HCT116 (cell line): Measurements from ENCODE around the gene PTPN23. TPM values are rescaled to one million over a fixed set of nuclear protein-coding genes. Genes with fewer than 3 reads are reported as not detected.
"Not testable (repeated sequence)": the region's sequence is repeated elsewhere in the genome, so short reads cannot be mapped to it uniquely, and the experiment has no call there.

Experiments used
- ATAC-seq: fragments of 200-7000 bp; cut with Tn5 transposase; 2 replicates; pipeline ENCODE4 v1.9.1; 2020; ENCODE audit warnings: mild to moderate bottlenecking, moderate library complexity
- BruUV-seq: library from RNA; stranded (reverse); fragments of 400-500 nt; replicated peaks from 2 replicates; lab custom pipeline; 2021; lab: Mats Ljungman, UMichigan
- CTCF ChIA-PET: fragments of 300-600 bp; sonication (Branson Sonifier 250); formaldehyde crosslinking; loops from one replicate; lab custom pipeline; 2021; ENCODE audit warnings: antibody characterized with exemption; lab: Charles Lee
- POLR2A ChIA-PET: fragments of 300-600, 350-600 bp; sonication (Branson Sonifier 250); formaldehyde crosslinking; loops from one replicate; lab custom pipeline; 2021; ENCODE audit warnings: antibody characterized with exemption; lab: Charles Lee
- RAD21 ChIA-PET, 2 experiments: fragments of 300-600 bp; sonication (Branson Sonifier 250); formaldehyde crosslinking; loops; one replicate each; lab custom pipeline; 2023; ENCODE audit warnings: low total read pairs in 2 of 2; ENCODE audit not compliant: uncharacterized antibody in 2 of 2, unreplicated experiment in 2 of 2, low non-redundant PET in 1 of 2; lab: Charles Lee
- DNase-seq: peaks from one replicate; pipeline ENCODE4 v3.0.0-alpha.2; 2010; ENCODE audit warnings: low read depth, low spot score
- H2AFZ ChIP-seq: fragments of 200-600 bp; shearing (Covaris generic), sonication (generic); 2 replicates; pipeline ENCODE4 v1.6.1; 2017; ENCODE audit warnings: low read depth, mixed run types, mixed read lengths, antibody characterized with exemption, low read length; ENCODE audit not compliant: poor library complexity, severe bottlenecking
- H3K27ac ChIP-seq: 2 replicates; pipeline ENCODE4 v1.5.1; 2012; ENCODE audit warnings: low read depth, low read length
- H3K27me3 ChIP-seq: fragments of 200-600 bp; sonication (generic); 2 replicates; pipeline ENCODE4 v1.6.1; 2016; ENCODE audit warnings: mixed run types, low read length, mixed read lengths; ENCODE audit not compliant: insufficient read depth
- H3K36me3 ChIP-seq, 2 experiments: fragments of 200-500 bp in 1 of 2; fragments of 200-600 bp in 1 of 2; sonication (Bioruptor generic) in 1 of 2; sonication (generic) in 1 of 2; 2 replicates each; pipeline versions ENCODE4 v1.5.1 to v1.6.1; 2014 to 2016; ENCODE audit warnings: low read length in 2 of 2, inconsistent platforms in 1 of 2, mixed read lengths in 1 of 2, mixed run types in 1 of 2; ENCODE audit not compliant: insufficient read depth in 2 of 2, control insufficient read depth in 1 of 2
- H3K4me1 ChIP-seq, 2 experiments: fragments of 200-600 bp in 1 of 2; sonication (generic) in 1 of 2; 2 replicates each; pipeline versions ENCODE4 v1.5.1 to v1.6.1; 2012 to 2017; ENCODE audit warnings: low read length in 2 of 2, inconsistent platforms in 1 of 2, mild to moderate bottlenecking in 1 of 2, mixed read lengths in 1 of 2, mixed run types in 1 of 2, moderate library complexity in 1 of 2; ENCODE audit not compliant: insufficient read depth in 2 of 2, control insufficient read depth in 1 of 2
- H3K4me2 ChIP-seq: fragments of 200-600 bp; sonication (generic); 2 replicates; pipeline ENCODE4 v1.6.1; 2017; ENCODE audit warnings: mixed run types, low read length, mixed read lengths
- H3K4me3 ChIP-seq, 2 experiments: fragments of 200-600 bp in 1 of 2; sonication (generic) in 1 of 2; replicated peaks in 1 of 2; 2 replicates each; pipeline ENCODE4 v1.5.1; 2011 to 2016; ENCODE audit warnings: low read length in 2 of 2, control low read depth in 1 of 2, low read depth in 1 of 2, mild to moderate bottlenecking in 1 of 2, mixed read lengths in 1 of 2, mixed run types in 1 of 2
- H3K79me2 ChIP-seq: fragments of 200-600 bp; sonication (generic); 2 replicates; pipeline ENCODE4 v1.6.1; 2017; ENCODE audit warnings: mild to moderate bottlenecking, mixed run types, low read length, moderate library complexity, mixed read lengths; ENCODE audit not compliant: insufficient read depth
- H3K9ac ChIP-seq: fragments of 200-600 bp; sonication (generic); 2 replicates; pipeline ENCODE4 v1.6.1; 2016; ENCODE audit warnings: low read length, mixed read lengths
- H3K9me2 ChIP-seq: fragments of 200-600 bp; sonication (generic), shearing (Covaris generic); 2 replicates; pipeline ENCODE4 v1.6.1; 2017; ENCODE audit warnings: mixed run types, mild to moderate bottlenecking, moderate library complexity; ENCODE audit not compliant: insufficient read depth
- H3K9me3 ChIP-seq, 2 experiments: fragments of 200-500 bp in 1 of 2; fragments of 200-600 bp in 1 of 2; sonication (Bioruptor generic) in 1 of 2; sonication (generic) in 1 of 2; 2 replicates each; pipeline ENCODE4 v1.6.1; 2014 to 2017; ENCODE audit warnings: low read length in 2 of 2, mixed read lengths in 2 of 2, inconsistent platforms in 1 of 2, low read depth in 1 of 2, mild to moderate bottlenecking in 1 of 2, mixed run types in 1 of 2, moderate library complexity in 1 of 2; ENCODE audit not compliant: control insufficient read depth in 1 of 2, insufficient read depth in 1 of 2
- H4K20me1 ChIP-seq: fragments of 200-600 bp; sonication (generic), shearing (Covaris generic); 2 replicates; pipeline ENCODE4 v1.6.1; 2017; ENCODE audit warnings: mixed run types, mild to moderate bottlenecking, moderate library complexity; ENCODE audit not compliant: insufficient read depth
- ATF3 ChIP-seq: IDR thresholded peaks from 2 replicates; pipeline ENCODE4 v1.6.1; 2012
- CBX3 ChIP-seq: IDR thresholded peaks from 2 replicates; pipeline ENCODE4 v1.6.1; 2012; ENCODE audit warnings: low read depth
- CEBPB ChIP-seq: IDR thresholded peaks from 2 replicates; pipeline ENCODE4 v1.6.1; 2012; ENCODE audit warnings: low read depth
- EGR1 ChIP-seq: IDR thresholded peaks from 2 replicates; pipeline ENCODE4 v1.6.1; 2012; ENCODE audit warnings: low read depth
- ELF1 ChIP-seq: IDR thresholded peaks from 2 replicates; pipeline ENCODE4 v1.6.1; 2012; ENCODE audit warnings: low read depth, borderline replicate concordance
- EZH2 ChIP-seq: fragments of 200-600 bp; sonication (generic); IDR thresholded peaks from 2 replicates; pipeline ENCODE4 v1.6.1; 2017; ENCODE audit warnings: antibody characterized with exemption, mixed run types
- EZH2phosphoT487 ChIP-seq: fragments of 200-600 bp; IDR thresholded peaks from 2 replicates; pipeline ENCODE4 v1.6.1; 2018; ENCODE audit warnings: antibody characterized with exemption, borderline replicate concordance
- FOSL1 ChIP-seq: IDR thresholded peaks from 2 replicates; pipeline ENCODE4 v1.6.1; 2012; ENCODE audit warnings: low read depth
- JUND ChIP-seq: IDR thresholded peaks from 2 replicates; pipeline ENCODE4 v1.6.1; 2012
- MAX ChIP-seq: IDR thresholded peaks from 2 replicates; pipeline ENCODE4 v1.6.1; 2012
- POLR2AphosphoS5 ChIP-seq: IDR thresholded peaks from 2 replicates; pipeline ENCODE4 v1.6.1; 2011; ENCODE audit warnings: mild to moderate bottlenecking, low read depth, low read length, moderate library complexity
- REST ChIP-seq: IDR thresholded peaks from 2 replicates; pipeline ENCODE4 v1.6.1; 2012; ENCODE audit warnings: low read depth
- SIN3A ChIP-seq: IDR thresholded peaks from 2 replicates; pipeline ENCODE4 v1.6.1; 2012; ENCODE audit warnings: low read depth
- SP1 ChIP-seq: IDR thresholded peaks from 2 replicates; pipeline ENCODE4 v1.6.1; 2012; ENCODE audit warnings: low read depth
- SRF ChIP-seq: IDR thresholded peaks from 2 replicates; pipeline ENCODE4 v1.6.1; 2012; ENCODE audit warnings: low read depth
- TCF7L2 ChIP-seq: IDR thresholded peaks from 2 replicates; pipeline ENCODE4 v1.7.0; 2011; ENCODE audit warnings: borderline replicate concordance, inconsistent platforms; ENCODE audit not compliant: insufficient read depth, insufficient read length; ENCODE audit errors: extremely low read depth
- YY1 ChIP-seq: IDR thresholded peaks from 2 replicates; pipeline ENCODE4 v1.6.1; 2011; ENCODE audit warnings: low read length, low read depth, moderate library complexity, mild to moderate bottlenecking; ENCODE audit not compliant: insufficient replicate concordance; ENCODE audit errors: extremely low read depth
- intact Hi-C: fragments of 100-400 bp; cut with micrococcal nuclease; formaldehyde crosslinking; loops from 2 replicates; pipeline ENCODE4 v1.10.0; 2022
- total RNA-seq: library from RNA; stranded (reverse); gene quantifications from one replicate; pipeline ENCODE4 v1.2.1, GENCODE V29; 2021; ENCODE audit not compliant: unreplicated experiment

PTPN23 gene
- total RNA-seq, 1 experiment from 2014 or later, result 56.5 TPM

- H3K79me2 ChIP-seq, H3K27me3 ChIP-seq, H3K9me2 ChIP-seq, H3K9ac ChIP-seq, CTCF ChIA-PET, H4K20me1 ChIP-seq, RAD21 ChIA-PET, H2AFZ ChIP-seq, H3K36me3 ChIP-seq, intact Hi-C loops, POLR2A ChIA-PET, BruUV-seq: not testable (repeated sequence)
- Histone ChIP-seq H3K4me3 (0 out of 4 replicates have a peak overlapping the region, but pooled peaks of 1 of the 2 experiments have one; percentile 10), H3K27ac (peak overlapping the region; percentile 44; the same call in 1 of the 2 replicates), H3K9me3 (peaks cover 5 to 15% of the 10 kb centered on the region in 2 experiments; a peak in 3 of 4 replicates), H3K4me2 (peak overlapping the region; percentile 35), H3K4me1 (peaks cover 0 to 18% of the 10 kb centered on the region in 2 experiments; a peak in 2 of 4 replicates)
- TF ChIP-seq JUND (peak; percentile 90), FOSL1 (peak; percentile 92), CBX3 (peak; percentile 96), SP1 (peak; percentile 70), SRF (peak; percentile 39; the same call in 1 of the 2 replicates), CEBPB (peak; percentile 48; the same call in 1 of the 2 replicates), ATF3 (0 out of 2 replicates have a peak, but pooled peaks have one; percentile 39), SIN3A (peak; percentile 23; the same call in 1 of the 2 replicates)
- ATAC-seq (peak; percentile 82), DNase-seq (peak; percentile 61)
Measured at GRCh38 chr3:47360110-47360517, 20.7 kb upstream of the PTPN23 start.

GRCh38 chr3:47362701-47363100 lies 18.1 kb upstream of the PTPN23 start:
- Histone ChIP-seq H3K4me1 (peaks cover 0 to 18% of the 10 kb centered on the region in 2 experiments; a peak in 2 of 4 replicates), H3K4me3 (no peak overlapping the region), H3K36me3 (no peaks in the 10 kb centered on the region), H3K27ac (no peak overlapping the region), H3K9me3 (peaks cover 5 to 10% of the 10 kb centered on the region in 2 experiments; a peak in 2 of 4 replicates), H3K79me2 (no peaks in the 10 kb centered on the region), H3K9me2 (no peaks in the 10 kb centered on the region), H2AFZ (no peak overlapping the region), H3K27me3 (no peaks in the 10 kb centered on the region), H4K20me1 (no peaks in the 10 kb centered on the region), H3K4me2 (no peak overlapping the region), H3K9ac (no peak overlapping the region)
- DNase-seq (no peak), ATAC-seq (no peak)
- ChIA-PET CTCF (interaction anchor here (0.8 kb wide), 1 partner anchor 9 kb away, joined by 3 read pairs; no protein-coding TSS in a partner anchor), POLR2A (no interaction called here), RAD21 (no interaction called here)
- BruUV-seq, result no TSS peak
- intact Hi-C loops, result no loop called here
- TF ChIP-seq CEBPB, result no peak
- TF ChIP-seq POLR2AphosphoS5, result no peak
- TF ChIP-seq EGR1, result no peak
- TF ChIP-seq YY1, result no peak
- no peak for TF ChIP-seq MAX
- TF ChIP-seq JUND, result no peak
- no peak for TF ChIP-seq TCF7L2
- TF ChIP-seq ATF3, result no peak
- no peak for TF ChIP-seq SRF
- no peak for TF ChIP-seq FOSL1
- no peak for TF ChIP-seq EZH2
- TF ChIP-seq ELF1, result no peak
- TF ChIP-seq EZH2phosphoT487, result no peak
- TF ChIP-seq REST, result no peak
- TF ChIP-seq CBX3, result no peak
